HG03354 (cell line): Measurements from ENCODE around the gene VPREB1.
"Not testable (repeated sequence)": the region's sequence is repeated elsewhere in the genome, so short reads cannot be mapped to it uniquely, and the experiment has no call there.

Source experiments
- ATAC-seq: cut with Tn5 transposase; IDR thresholded peaks from one replicate; pipeline ENCODE4 v1.9.1; 2021; ENCODE audit warnings: mild to moderate bottlenecking; ENCODE audit not compliant: unreplicated experiment, poor library complexity, severe bottlenecking

VPREB1 gene

DNA sequence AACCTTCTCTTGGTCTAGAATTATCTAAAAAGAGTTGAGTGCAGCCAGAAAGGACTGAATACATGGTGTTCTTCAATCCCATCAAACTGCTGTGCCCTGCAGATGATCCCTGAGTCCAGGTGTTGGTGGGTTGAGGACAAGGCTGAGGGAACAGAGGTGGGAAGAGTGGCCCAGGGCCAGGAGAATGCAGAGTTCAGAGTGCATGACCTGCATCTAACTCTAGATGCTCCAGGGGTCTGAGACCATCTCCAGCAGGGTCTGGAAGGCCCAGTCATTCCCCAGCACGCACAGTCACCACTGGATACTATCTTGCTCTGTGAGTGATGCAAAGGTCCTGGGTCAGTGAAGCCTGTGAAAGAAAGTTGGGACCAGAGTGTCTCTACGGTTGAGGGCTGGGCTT lies 2.1 kb upstream of the VPREB1 start:
- no peak for ATAC-seq

DNA sequence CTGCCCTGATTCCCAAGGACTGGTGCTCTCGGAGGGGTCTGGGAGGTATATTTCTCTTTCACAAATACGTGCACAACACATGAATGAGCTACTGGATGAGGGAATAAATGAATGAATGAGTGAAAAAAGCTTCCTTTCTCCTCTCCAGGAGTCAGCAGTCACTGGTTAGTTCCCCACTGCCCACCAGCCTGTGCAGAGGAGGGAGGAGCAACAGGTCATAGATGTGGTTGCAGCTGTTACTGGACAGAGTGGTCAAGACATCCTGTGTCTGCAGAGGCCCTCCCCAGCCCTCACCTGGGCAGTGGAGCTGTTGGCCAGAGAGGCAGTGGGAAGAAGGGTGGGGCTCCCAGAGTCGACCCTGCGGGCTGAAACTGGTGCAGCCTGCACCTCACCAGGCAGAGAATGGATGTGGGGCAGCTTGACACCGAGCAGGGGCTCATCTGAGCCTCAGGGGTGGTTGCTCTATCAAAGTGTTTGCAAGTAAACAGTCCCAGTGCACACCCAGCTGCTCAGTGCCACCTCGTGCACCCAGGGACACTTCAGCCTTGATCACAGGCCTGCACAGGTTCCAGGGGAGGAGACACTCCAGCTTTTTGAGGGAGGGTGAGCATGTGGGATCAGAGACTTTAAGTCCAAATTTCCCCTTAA lies 1.4 kb upstream of the VPREB1 start:
- ATAC-seq = no peak

DNA sequence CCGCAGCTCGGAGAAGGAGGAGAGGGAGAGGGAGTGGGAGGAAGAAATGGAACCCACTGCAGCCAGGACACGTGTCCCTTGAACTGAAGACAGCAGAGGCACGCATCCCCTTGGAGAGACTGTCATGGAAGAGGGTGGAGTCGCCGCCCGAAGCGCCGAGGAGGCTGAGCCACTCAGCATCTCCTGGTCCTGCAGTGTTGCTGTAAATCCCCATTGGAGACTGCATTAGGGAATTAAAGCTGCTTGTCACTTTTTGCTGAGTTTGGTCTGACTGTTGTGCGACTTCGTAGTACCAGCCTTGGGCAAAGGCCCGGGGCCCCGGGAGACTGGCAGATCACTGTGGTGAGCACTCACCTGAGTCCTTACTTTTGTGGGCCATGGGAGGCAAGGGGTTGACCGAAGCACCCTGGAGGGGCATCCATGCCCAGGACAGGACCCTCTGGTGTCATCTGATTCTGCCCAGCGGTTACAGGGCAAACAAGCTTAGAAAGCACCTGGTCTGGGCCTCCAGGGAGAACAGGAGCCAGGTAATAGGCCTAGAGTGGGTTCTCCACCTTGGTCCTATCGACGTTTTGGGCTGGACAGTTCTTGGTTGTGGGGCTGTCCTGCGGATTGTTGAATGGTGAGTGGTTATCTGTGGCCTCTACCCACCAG lies 797 bp downstream of the VPREB1 start:
- no peak for ATAC-seq

DNA sequence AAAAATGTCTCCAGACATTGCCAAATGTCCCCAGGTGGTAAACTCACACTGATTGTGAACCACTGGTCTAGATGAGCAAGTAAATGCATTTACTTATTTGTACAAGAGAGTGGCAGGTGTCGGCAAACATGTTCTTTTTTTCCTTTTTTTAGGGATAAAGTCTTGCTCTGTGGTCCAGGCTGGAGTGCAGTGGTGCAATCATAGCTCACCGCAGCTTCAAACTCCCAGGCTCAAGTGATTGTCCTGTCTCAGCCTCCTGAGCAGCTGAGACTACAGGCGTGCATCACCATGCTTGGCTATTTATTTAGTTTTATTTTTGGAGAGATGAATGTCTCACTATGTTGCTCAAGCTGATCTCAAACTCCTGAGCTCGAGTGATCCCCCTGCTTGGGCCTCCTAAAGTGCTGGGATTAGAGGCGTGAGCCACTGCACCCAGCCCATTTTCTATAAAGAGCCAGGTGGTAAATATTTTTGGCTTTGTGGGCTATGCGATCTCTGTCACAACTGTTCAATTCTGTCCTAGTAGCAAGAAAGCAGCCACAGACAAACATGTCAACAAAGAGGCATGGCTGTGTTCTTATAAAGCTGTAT lies 1.4 kb downstream of the VPREB1 start:
- ATAC-seq = no peak

DNA sequence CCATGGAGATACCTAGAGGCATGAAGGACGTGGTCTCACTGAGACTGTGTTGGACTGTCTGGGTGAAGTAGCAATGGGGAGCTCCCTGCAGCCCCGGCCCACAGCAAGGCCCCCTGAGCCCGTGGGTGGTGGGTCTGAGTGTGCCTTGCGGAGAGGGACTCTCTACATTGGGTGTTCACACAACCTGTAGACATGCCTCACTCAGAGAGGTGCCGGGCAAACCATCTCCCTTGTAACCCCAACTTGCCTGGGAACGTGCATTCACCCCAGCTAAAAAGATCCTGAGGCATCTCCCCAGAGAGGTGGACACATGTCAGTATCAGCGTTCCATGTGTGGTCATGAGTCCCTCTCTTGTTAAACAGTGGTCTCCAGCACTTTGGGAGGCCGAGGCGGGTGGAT lies 2.1 kb downstream of the VPREB1 start:
- no peak for ATAC-seq

DNA sequence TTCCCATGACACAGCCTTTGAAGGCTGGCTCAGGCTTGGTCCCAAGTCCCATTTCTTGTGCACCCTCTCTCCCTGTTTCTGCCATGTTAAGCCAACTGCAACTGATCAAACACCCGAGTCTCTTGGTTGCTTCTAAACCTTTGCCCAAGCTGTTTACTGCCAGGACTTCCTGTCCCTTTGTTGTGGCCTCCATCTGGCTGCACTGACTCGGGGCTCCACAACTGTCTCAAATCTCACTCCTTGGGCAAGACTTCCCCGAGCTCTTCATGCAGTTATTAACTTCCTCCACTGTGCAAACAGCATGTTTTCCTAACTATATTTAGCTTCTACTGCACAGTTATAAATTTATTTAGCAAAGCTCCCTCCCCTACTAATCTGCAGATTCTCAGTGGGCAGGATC lies 4.3 kb downstream of the VPREB1 start:
- ATAC-seq = no peak

DNA sequence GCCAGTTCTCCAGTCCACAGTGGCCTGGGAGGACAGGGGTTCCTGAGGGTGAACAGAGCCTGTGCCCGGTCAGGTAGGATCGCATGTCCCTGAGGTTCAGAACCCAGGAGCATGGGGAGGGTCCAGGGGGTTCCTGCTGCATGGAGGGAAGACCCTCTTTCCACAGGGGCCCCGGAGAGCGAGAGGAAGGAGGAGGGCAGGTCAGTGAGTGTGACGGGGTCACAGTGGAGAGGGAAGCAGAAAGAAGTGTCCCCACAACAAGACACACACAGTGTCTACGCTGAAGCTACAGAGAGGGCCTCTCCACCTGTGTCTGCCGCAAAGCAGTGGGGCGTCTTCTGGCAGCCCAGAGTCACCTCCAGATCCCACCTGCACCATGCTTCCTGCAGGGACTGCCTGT lies 6.1 kb downstream of the VPREB1 start:
- ATAC-seq = not testable (repeated sequence)

DNA sequence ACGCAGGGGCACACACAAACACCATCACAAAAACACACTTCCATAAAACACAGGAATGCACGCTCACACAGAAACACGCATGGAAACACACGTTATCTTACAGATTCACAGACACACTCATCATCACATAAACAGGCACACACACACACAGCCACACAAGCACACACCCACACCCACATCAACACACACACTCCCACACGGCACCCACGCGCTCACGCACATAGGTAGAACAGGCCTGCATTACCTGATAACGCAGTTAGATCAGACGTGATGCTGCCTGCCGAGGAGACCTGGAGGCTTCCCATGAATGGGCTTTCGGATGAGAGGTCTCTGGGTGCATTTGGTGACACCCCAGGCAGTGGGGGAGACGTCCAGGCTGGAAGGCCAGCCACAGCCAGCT lies 11.5 kb downstream of the VPREB1 start:
- ATAC-seq = not testable (repeated sequence)

DNA sequence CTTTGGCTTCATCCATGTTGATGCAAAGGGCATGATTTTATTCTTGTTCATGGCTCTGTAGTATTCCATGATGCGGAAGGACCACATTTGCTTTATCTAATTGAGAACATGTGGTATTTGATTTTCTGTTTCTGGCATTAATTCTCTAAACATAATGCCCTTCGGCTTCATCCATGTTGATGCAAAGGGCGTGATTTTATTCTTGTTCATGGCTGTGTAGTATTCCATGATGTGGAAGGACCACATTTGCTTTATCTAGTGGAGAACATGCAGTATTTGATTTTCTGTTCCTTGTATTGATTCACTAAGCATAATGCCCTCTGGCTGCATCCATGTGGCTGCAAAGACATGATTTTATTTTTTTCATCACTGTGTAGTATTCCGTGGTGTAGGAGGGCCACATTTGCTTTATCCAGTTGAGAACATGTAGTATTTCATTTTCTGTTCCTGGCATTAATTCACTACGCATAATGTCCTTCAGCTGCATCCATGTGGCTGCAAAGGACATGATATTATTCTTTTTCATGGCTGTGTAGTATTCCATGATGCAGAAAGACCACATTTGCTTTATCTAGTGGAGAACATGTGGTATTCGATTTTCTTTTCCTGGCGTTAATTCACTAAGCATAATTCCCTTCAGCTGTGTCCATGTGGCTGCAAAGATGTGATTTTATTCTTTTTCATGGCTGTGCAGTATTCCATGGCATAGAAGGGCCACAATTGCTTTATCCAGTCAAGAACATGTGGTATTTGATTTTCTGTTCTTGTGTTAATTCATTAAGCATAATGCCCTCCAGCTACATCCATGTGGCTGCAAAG lies 14.2 kb downstream of the VPREB1 start:
- not testable (repeated sequence) for ATAC-seq

DNA sequence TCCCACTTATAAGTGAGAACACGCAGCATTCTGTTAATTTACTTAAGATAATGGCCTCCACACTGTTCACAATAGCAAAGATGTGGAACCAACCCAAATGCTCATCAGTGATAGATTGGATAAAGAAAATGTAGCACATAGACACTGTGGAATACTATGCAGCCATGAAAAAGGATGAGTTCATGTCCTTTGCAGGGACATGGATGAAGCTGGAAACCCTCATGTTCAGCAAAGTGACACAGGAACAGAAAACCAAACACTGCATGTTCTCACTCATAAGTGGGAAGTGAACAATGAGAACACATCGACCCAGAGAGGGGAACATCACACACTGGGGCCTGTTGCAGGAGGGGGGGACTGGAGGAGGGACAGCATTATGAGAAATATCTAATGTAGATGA lies 15.6 kb downstream of the VPREB1 start:
- ATAC-seq = not testable (repeated sequence)

DNA sequence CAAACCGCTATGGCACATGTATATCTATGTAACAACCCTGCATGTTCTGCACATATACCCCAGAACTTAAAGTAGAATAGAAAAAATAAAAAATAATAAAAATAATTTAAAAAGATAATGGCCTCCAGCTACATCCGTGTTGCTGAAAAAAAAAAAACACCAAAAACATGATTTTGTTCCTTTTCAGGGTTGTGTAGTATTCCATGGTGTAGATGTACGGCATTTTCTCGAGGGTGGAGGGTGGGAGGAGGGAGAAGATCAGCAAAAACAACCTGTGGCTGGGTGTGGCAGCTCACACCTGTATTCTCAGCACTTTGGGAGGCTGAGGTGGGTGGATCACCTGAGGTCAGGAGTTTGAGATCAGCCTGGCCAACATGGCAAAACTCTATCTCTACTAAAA lies 16.0 kb downstream of the VPREB1 start:
- not testable (repeated sequence) for ATAC-seq

DNA sequence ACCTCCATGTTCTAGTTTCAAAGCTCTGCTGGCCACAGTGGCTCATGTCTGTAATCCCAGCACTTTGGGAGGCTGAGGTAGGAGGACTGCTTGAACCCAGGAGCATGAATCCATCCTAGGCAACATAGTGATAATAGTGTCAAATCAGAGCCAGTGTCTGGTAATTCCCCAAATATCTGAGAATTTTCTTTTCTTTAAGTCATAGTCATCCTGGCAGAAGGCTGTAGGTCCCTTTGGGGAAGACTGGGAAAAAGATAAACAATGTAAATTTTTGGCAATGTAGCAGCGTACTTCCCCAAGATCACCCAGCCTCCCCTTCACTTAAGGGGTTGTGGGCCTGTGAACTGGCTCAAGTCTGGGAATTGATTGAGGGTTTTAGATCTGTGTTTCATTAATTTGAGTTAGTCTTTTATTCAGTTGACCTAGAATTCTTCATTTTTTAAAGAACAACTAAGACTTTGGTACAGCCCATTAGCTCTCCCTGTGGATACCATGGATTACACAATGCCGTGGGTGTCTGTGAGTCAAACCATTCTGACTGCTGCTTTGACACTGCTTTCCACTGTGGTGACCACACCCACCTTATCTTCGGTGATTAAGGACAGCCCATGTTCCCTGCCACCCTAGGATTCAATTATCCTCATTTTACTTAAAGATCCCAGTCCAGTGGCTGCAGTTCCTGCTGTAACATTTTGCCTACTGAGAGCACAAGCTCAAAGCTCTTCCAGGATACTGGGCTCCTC lies 17.9 kb downstream of the VPREB1 start:
- not testable (repeated sequence) for ATAC-seq

DNA sequence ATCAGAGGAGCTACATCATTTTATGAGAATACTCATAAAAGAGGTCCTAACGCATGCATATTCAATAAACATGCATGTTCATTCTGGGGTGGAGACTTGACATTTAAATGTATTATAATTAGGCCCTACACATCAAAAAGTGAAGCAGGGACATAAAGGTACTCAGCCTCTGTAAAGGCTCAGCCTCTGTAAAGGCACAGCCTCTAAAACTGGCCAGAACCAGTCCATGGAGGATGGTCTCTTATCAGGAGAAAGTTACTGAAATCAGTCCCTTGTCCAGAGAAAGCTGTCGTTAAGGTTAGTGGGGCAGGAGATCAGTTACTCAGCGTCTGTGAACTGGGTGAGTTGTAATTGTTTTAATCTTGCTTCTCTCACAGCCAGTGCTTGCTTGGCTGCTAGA lies 19.2 kb downstream of the VPREB1 start:
- ATAC-seq = not testable (repeated sequence)

DNA sequence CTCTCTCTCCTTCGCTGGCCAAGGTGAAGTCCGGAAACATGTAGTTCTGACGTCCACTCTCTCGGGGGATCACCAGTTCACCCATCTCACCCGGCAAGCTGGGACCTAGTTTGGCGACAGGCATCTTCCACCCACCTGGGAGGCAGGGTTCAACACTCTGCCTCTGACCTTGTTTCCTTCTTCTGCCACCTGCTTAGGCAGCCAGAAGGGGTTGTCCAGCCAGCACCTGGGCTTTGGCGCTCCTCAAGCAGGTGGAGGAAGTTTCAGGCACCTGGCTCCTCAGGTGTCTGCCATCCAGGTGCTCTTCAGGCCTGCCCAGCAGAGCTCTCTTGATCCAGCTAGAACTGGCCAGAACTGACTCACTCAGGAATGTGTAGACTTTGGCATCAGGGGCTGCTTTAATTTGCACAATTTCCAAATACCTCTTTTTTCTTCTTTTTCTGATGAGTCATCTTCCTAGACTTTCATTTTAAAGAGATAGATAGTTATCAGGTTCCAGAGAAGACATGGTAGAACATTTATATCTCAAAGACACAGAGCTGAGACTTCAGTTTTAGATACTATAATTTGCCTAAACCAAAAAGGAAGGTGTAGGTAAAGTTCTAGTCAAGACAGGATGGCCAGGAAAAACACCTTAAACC lies 25.6 kb downstream of the VPREB1 start:
- not testable (repeated sequence) for ATAC-seq

DNA sequence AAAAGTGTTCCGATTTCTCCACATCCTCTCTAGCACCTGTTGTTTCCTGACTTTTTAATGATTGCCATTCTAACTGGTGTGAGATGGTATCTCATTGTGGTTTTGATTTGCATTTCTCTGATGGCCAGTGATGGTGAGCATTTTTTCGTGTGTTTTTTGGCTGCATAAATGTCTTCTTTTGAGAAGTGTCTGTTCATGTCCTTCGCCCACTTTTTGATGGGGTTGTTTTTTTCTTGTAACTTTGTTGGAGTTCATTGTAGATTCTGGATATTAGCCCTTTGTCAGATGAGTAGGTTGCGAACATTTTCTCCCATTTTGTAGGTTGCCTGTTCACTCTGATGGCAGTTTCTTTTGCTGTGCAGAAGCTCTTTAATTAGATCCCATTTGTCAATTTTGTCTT lies 32.8 kb downstream of the VPREB1 start:
- not testable (repeated sequence) for ATAC-seq

DNA sequence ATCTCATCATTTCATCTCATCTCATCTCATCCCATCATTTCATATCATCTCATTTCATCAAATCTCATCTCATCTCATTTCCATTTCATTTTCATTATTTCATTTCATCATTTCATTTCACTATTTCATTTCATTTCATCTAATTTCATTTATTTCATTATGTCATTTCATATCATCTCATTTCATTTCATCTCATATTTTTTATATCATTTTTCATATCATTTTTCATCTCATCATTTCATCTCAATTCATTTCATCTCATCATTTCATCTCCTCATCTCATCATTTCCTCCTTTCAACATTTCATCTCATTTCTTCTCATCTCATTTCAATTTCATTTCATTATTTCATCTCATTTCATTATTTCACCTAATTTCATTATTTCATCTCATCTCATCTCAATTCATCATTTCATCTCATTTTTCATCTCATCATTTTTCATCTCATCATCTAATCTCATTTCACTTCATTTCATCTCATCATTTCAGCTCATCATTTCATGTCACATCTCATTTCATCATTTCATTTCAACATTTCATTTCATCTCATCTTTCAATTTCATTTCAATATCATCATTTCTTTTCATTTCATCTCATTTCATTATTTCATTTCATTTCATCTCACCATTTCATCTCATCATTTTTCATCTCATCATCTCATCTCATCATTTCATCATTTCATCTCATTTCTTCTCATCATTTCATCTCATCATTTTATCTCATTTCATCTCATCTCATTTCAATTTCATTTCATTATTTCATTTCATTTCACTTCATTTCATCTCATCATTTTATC lies 40.6 kb downstream of the VPREB1 start:
- ATAC-seq = not testable (repeated sequence)

DNA sequence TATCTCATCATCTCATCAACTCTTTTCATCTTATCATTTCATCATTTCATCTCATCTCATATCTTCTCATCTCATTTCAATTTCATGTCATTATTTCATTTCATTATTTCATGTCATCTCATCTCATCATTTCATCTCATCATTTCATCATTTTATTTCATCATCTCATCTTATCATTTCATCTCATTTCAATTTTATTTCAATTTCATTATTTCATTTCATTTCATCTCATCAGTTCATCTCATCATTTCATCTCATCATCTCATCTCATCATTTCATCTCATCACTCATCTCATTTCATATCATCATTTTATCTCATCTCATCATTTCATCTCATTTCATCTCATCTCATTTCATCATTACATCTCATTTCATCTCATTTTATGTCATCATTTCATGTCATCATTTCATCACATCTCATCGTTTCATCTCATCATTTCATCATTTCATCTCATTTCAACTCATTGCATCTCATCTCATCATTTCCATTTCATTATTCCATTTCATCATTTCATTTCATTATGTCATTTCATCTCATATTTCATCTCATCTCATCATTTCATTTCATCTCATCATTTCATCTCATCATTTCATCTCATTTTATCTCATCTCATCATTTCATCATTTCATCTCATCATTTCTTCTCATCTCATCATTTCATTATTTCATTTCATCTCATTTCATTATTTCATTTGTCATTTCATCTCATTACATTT lies 42.0 kb downstream of the VPREB1 start:
- not testable (repeated sequence) for ATAC-seq

DNA sequence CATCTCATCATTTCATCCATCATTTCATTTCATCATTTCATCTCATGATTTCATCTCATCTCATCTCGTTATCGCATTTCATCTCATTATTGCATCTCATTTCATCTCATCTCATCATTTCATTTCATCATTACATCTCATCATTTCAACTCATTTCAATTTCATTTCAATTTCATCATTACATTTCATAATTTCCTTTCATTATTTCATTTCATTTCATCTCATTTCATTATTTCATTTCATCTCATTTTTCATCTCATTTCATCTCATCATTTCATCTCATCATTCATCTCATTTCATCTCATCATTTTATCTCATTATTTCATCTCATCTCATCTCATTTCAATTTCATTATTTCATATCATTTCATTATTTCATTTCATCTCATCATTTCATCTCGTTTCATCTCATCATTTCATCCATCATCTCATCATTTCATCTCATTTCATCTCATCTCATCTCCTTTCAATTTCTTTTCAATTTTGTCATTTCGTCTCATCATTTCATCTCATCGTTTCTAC lies 42.6 kb downstream of the VPREB1 start:
- not testable (repeated sequence) for ATAC-seq
